HepG2 (cell line): ENCODE measurements around the gene HECTD4. TPM values are rescaled to one million over a fixed set of nuclear protein-coding genes. Genes with fewer than 3 reads are reported as not detected.

Source experiments
- ATAC-seq: fragments of 200-7000 bp; cut with Tn5 transposase; 3 replicates; pipeline ENCODE4 v1.9.1; 2020; ENCODE audit warnings: mild to moderate bottlenecking, moderate library complexity
- BruUV-seq: library from RNA; stranded (reverse); fragments of 400-500 nt; replicated peaks from 2 replicates; lab custom pipeline; 2021; lab: Mats Ljungman, UMichigan
- CTCF ChIA-PET: fragments of 300-600 bp; formaldehyde crosslinking; extraction: SDS; loops from one replicate; lab custom pipeline; 2021; ENCODE audit warnings: low total read pairs, inconsistent platforms, low intra/inter-chr PET ratio; lab: Yijun Ruan, JAX
- POLR2A ChIA-PET: fragments of 350-600 bp; sonication (Branson Sonifier 250); formaldehyde crosslinking; loops from one replicate; lab custom pipeline; 2020; ENCODE audit warnings: antibody characterized with exemption, inconsistent platforms; lab: Yijun Ruan, JAX
- DNase-seq: peaks from one replicate; pipeline ENCODE4 v3.0.0-alpha.2; 2015; ENCODE audit warnings: low spot score
- FAIRE-seq: peaks from 3 replicates; lab custom pipeline; 2011; peaks lifted over from hg19 to GRCh38; lab: Jason Lieb, UNC
- H2AFZ ChIP-seq: one replicate; pipeline ENCODE4 v1.6.1; 2011; ENCODE audit warnings: low read length, inconsistent platforms
- H3K27ac ChIP-seq: fragments of 300-600 bp; 3 replicates; pipeline ENCODE4 v1.8.0; 2011; ENCODE audit warnings: mixed run types, mild to moderate bottlenecking, mixed read lengths, low read length, inconsistent platforms; ENCODE audit not compliant: insufficient read depth; ENCODE audit errors: extremely low read length
- H3K27me3 ChIP-seq, 2 experiments: fragments of 200-600 bp in 1 of 2; 2 replicates in 1 of 2; 3 replicates in 1 of 2; pipeline versions ENCODE4 v1.6.0 to v1.8.0; 2011; ENCODE audit warnings: low read length in 2 of 2, mild to moderate bottlenecking in 2 of 2, moderate library complexity in 2 of 2, inconsistent platforms in 1 of 2; ENCODE audit not compliant: insufficient read depth in 2 of 2, control insufficient read depth in 1 of 2
- H3K36me3 ChIP-seq, 2 experiments: fragments of 200-600 bp in 1 of 2; replicated peaks in 1 of 2; 2 replicates in 1 of 2; 3 replicates in 1 of 2; pipeline versions ENCODE4 v1.5.1 to v1.8.0; 2011; ENCODE audit warnings: low read length in 2 of 2, inconsistent platforms in 1 of 2; ENCODE audit not compliant: insufficient read depth in 2 of 2, control insufficient read depth in 1 of 2
- H3K4me1 ChIP-seq: 2 replicates; pipeline ENCODE4 v1.5.1; 2012; ENCODE audit warnings: low read length, inconsistent platforms; ENCODE audit not compliant: insufficient read depth
- H3K4me2 ChIP-seq: 2 replicates; pipeline ENCODE4 v1.6.0; 2011; ENCODE audit warnings: low read depth, low read length, inconsistent platforms
- H3K4me3 ChIP-seq, 3 experiments: fragments of 200-600 bp in 1 of 3; sonication (generic), shearing (Covaris generic) in 1 of 3; replicated peaks in 1 of 3; 2 replicates each; pipeline ENCODE4 v1.5.1; 2011 to 2016; ENCODE audit warnings: low read length in 3 of 3, inconsistent platforms in 2 of 3, low read depth in 2 of 3, mild to moderate bottlenecking in 2 of 3, control low read depth in 1 of 3, mixed read lengths in 1 of 3; ENCODE audit not compliant: insufficient read depth in 1 of 3
- H3K79me2 ChIP-seq: one replicate; pipeline ENCODE4 v1.6.1; 2011; ENCODE audit warnings: low read length, inconsistent platforms; ENCODE audit not compliant: insufficient read depth
- H3K9ac ChIP-seq: 2 replicates; pipeline ENCODE4 v1.6.0; 2011; ENCODE audit warnings: mild to moderate bottlenecking, low read depth, low read length, inconsistent platforms; ENCODE audit not compliant: insufficient read depth
- H3K9me3 ChIP-seq: 2 replicates; pipeline ENCODE4 v1.5.1; 2012; ENCODE audit warnings: mild to moderate bottlenecking, low read length
- H4K20me1 ChIP-seq: 2 replicates; pipeline ENCODE4 v1.6.0; 2011; ENCODE audit warnings: inconsistent platforms, mild to moderate bottlenecking, low read length, moderate library complexity; ENCODE audit not compliant: insufficient read depth
- AKAP8 ChIP-seq: sonication (generic); formaldehyde crosslinking; IDR thresholded peaks from 2 replicates; pipeline ENCODE4 v1.5.1; 2020; ENCODE audit warnings: mild to moderate bottlenecking, missing genetic modification reagents
- KAT8 ChIP-seq: IDR thresholded peaks from 2 replicates; pipeline ENCODE4 v1.6.1; 2016; ENCODE audit warnings: missing genetic modification reagents, missing compliant biosample characterization
- KDM3A ChIP-seq: IDR thresholded peaks from 2 replicates; pipeline ENCODE4 v1.6.1; 2018; ENCODE audit warnings: low read depth, missing compliant biosample characterization
- PTBP1 ChIP-seq: fragments of 200-400 bp; formaldehyde crosslinking; IDR thresholded peaks from 2 replicates; pipeline ENCODE4 v1.6.1; 2018; ENCODE audit warnings: low read length, low read depth; ENCODE audit not compliant: poor library complexity, severe bottlenecking
- REL ChIP-seq: sonication (generic); formaldehyde crosslinking; conservative IDR thresholded peaks from 2 replicates; pipeline ENCODE4 v1.8.0; 2022; ENCODE audit warnings: mild to moderate bottlenecking, missing genetic modification reagents, moderate library complexity
- ZFP36 ChIP-seq: fragments of 150-350 bp; IDR thresholded peaks from 2 replicates; pipeline ENCODE4 v1.6.1; 2018; ENCODE audit warnings: borderline replicate concordance, low read length, low read depth; ENCODE audit not compliant: partially characterized antibody
- ZNF713 ChIP-seq: sonication (generic); formaldehyde crosslinking; IDR thresholded peaks from 2 replicates; pipeline ENCODE4 v1.4.0; 2020; ENCODE audit warnings: mild to moderate bottlenecking, missing genetic modification reagents
- WGBS: methylation state at CpG from one replicate; pipeline ENCODE4 v1.1.6; 2017; ENCODE audit warnings: low lambda C conversion rate; 5-methylcytosine and 5-hydroxymethylcytosine counted together
- in situ Hi-C: cut with HindIII; loops from 2 replicates; pipeline ENCODE4 v1.10.0; 2017; ENCODE audit warnings: low pct_unique_long_range_greater_than_20kb; ENCODE audit not compliant: extremely low pct_ligation_motif_present
- intact Hi-C: fragments of 100-400 bp; cut with micrococcal nuclease; formaldehyde crosslinking; loops from one replicate; pipeline ENCODE4 v1.10.0; 2022; ENCODE audit not compliant: unreplicated experiment
- polyA plus RNA-seq, 8 experiments: library from polyadenylated mRNA; depleted of rRNA in 3 of 8; stranded (reverse) in 7 of 8; unstranded in 1 of 8; fragments of >200 nt; fragmentation: Illumina TruSeq in 4 of 8; extraction: Trizol in 4 of 8; gene quantifications; 2 replicates each; pipeline versions ENCODE4 v1.2.1 to v1.2.3, GENCODE V29; 2011 to 2016; ENCODE audit warnings: low read depth in 4 of 8, missing spikeins in 1 of 8, mixed read lengths in 1 of 8; ENCODE audit not compliant: insufficient read depth in 1 of 8
- total RNA-seq, 5 experiments: library from RNA; depleted of rRNA; stranded (reverse); fragments of >200 nt; fragmentation: Illumina TruSeq; extraction: Trizol; gene quantifications; 2 replicates each; pipeline ENCODE4 v1.2.3, GENCODE V29; 2016; ENCODE audit warnings: low read depth in 1 of 5
- TF ChIP-seq, protein P1 (sequence below): sonication (generic); formaldehyde crosslinking; conservative IDR thresholded peaks from 2 replicates; pipeline ENCODE4 v1.8.1; 2023; ENCODE audit warnings: missing genetic modification reagents
- TF ChIP-seq, protein P2 (sequence below): sonication (generic); formaldehyde crosslinking; IDR thresholded peaks from 2 replicates; pipeline ENCODE4 v1.4.0; 2020; ENCODE audit warnings: missing genetic modification reagents
- TF ChIP-seq, protein P3 (sequence below): sonication (generic); formaldehyde crosslinking; IDR thresholded peaks from 2 replicates; pipeline ENCODE4 v1.5.1; 2020; ENCODE audit warnings: missing genetic modification reagents, mild to moderate bottlenecking, borderline replicate concordance
- TF ChIP-seq, protein P4 (sequence below): IDR thresholded peaks from 2 replicates; pipeline ENCODE4 v1.6.1; 2016; ENCODE audit warnings: missing biosample characterization, missing genetic modification reagents, low read depth
- TF ChIP-seq, protein P5 (sequence below): sonication (generic); formaldehyde crosslinking; IDR thresholded peaks from 2 replicates; pipeline ENCODE4 v1.4.0; 2020; ENCODE audit warnings: missing genetic modification reagents

HECTD4 gene
- total and polyA plus RNA-seq, 2 of the 13 experiments (the other 11 are each of a cell fraction or from before 2014, with no cell fraction given): 9.0 to 11.4 TPM

DNA sequence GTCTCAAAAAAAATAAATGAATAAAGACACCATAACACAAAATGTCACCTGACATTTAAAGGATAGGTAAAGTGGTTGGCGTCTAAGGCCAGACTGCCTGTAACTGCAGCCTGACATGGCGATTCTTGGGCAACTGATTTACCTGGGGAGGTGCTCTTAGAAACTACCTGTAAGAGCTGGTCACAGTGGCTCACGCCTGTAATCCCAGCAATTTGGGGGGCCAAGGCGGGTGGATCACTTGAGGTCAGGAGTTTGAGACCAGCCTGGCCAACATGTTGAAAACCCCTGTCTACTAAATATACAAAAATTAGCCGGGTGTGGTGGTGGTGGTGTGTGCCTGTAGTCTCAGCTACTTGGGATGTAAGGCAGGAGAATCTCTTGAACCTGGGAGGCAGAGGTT lies 18.8 kb upstream of the HECTD4 start:
- Histone ChIP-seq H2AFZ (no peak overlapping the region), H3K4me3 (no peak overlapping the region), H3K9ac (no peak overlapping the region), H3K27me3 (no peaks in the 10 kb centered on the region), H3K36me3 (peaks cover 3 to 17% of the 10 kb centered on the region in 2 experiments), H3K4me1 (peaks cover 9% of the 10 kb centered on the region), H3K27ac (no peak overlapping the region), H3K79me2 (no peaks in the 10 kb centered on the region), H4K20me1 (no peaks in the 10 kb centered on the region), H3K4me2 (no peak overlapping the region), H3K9me3 (no peaks in the 10 kb centered on the region)
- 89% methylated on average over 5 of the region's 5 CpGs for WGBS
- FAIRE-seq (no peak), ATAC-seq (peak; percentile 28), DNase-seq (no peak)
- no TSS peak for BruUV-seq
- CTCF ChIA-PET: no interaction called here
- intact Hi-C loops (no loop called here), in situ Hi-C loops (no loop called here)
- POLR2A ChIA-PET: interaction anchor here (1.3 kb wide), 1 partner anchor 14 kb away, joined by 3 read pairs; no protein-coding TSS in a partner anchor
- TF ChIP-seq, protein P1, sequence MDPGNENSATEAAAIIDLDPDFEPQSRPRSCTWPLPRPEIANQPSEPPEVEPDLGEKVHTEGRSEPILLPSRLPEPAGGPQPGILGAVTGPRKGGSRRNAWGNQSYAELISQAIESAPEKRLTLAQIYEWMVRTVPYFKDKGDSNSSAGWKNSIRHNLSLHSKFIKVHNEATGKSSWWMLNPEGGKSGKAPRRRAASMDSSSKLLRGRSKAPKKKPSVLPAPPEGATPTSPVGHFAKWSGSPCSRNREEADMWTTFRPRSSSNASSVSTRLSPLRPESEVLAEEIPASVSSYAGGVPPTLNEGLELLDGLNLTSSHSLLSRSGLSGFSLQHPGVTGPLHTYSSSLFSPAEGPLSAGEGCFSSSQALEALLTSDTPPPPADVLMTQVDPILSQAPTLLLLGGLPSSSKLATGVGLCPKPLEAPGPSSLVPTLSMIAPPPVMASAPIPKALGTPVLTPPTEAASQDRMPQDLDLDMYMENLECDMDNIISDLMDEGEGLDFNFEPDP (CRISPR knock-in tag): no peak
- no peak for TF ChIP-seq AKAP8 (CRISPR knock-in tag)
- TF ChIP-seq REL (CRISPR knock-in tag): no peak
- TF ChIP-seq, protein P2, sequence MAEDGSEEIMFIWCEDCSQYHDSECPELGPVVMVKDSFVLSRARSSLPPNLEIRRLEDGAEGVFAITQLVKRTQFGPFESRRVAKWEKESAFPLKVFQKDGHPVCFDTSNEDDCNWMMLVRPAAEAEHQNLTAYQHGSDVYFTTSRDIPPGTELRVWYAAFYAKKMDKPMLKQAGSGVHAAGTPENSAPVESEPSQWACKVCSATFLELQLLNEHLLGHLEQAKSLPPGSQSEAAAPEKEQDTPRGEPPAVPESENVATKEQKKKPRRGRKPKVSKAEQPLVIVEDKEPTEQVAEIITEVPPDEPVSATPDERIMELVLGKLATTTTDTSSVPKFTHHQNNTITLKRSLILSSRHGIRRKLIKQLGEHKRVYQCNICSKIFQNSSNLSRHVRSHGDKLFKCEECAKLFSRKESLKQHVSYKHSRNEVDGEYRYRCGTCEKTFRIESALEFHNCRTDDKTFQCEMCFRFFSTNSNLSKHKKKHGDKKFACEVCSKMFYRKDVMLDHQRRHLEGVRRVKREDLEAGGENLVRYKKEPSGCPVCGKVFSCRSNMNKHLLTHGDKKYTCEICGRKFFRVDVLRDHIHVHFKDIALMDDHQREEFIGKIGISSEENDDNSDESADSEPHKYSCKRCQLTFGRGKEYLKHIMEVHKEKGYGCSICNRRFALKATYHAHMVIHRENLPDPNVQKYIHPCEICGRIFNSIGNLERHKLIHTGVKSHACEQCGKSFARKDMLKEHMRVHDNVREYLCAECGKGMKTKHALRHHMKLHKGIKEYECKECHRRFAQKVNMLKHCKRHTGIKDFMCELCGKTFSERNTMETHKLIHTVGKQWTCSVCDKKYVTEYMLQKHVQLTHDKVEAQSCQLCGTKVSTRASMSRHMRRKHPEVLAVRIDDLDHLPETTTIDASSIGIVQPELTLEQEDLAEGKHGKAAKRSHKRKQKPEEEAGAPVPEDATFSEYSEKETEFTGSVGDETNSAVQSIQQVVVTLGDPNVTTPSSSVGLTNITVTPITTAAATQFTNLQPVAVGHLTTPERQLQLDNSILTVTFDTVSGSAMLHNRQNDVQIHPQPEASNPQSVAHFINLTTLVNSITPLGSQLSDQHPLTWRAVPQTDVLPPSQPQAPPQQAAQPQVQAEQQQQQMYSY (CRISPR knock-in tag): no peak
- no peak for TF ChIP-seq ZNF713 (CRISPR knock-in tag)
- TF ChIP-seq, protein P3, sequence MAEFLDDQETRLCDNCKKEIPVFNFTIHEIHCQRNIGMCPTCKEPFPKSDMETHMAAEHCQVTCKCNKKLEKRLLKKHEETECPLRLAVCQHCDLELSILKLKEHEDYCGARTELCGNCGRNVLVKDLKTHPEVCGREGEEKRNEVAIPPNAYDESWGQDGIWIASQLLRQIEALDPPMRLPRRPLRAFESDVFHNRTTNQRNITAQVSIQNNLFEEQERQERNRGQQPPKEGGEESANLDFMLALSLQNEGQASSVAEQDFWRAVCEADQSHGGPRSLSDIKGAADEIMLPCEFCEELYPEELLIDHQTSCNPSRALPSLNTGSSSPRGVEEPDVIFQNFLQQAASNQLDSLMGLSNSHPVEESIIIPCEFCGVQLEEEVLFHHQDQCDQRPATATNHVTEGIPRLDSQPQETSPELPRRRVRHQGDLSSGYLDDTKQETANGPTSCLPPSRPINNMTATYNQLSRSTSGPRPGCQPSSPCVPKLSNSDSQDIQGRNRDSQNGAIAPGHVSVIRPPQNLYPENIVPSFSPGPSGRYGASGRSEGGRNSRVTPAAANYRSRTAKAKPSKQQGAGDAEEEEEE: no peak
- TF ChIP-seq, protein P4, sequence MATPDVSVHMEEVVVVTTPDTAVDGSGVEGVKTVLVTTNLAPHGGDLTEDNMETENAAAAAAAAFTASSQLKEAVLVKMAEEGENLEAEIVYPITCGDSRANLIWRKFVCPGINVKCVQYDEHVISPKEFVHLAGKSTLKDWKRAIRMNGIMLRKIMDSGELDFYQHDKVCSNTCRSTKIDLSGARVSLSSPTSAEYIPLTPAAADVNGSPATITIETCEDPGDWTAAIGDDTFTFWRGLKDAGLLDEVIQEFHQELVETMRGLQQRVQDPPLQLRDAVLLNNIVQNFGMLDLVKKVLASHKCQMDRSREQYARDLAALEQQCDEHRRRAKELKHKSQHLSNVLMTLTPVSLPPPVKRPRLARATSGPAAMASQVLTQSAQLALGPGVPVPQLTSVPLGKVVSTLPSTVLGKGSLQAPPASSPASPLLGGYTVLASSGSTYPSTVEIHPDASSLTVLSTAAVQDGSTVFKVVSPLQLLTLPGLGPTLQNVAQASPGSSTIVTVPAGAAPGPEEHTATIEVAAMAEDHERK: no peak
- no peak for TF ChIP-seq PTBP1
- TF ChIP-seq ZFP36: no peak
- no peak for TF ChIP-seq KDM3A
- no peak for TF ChIP-seq KAT8 (CRISPR knock-in tag)
- TF ChIP-seq, protein P5, sequence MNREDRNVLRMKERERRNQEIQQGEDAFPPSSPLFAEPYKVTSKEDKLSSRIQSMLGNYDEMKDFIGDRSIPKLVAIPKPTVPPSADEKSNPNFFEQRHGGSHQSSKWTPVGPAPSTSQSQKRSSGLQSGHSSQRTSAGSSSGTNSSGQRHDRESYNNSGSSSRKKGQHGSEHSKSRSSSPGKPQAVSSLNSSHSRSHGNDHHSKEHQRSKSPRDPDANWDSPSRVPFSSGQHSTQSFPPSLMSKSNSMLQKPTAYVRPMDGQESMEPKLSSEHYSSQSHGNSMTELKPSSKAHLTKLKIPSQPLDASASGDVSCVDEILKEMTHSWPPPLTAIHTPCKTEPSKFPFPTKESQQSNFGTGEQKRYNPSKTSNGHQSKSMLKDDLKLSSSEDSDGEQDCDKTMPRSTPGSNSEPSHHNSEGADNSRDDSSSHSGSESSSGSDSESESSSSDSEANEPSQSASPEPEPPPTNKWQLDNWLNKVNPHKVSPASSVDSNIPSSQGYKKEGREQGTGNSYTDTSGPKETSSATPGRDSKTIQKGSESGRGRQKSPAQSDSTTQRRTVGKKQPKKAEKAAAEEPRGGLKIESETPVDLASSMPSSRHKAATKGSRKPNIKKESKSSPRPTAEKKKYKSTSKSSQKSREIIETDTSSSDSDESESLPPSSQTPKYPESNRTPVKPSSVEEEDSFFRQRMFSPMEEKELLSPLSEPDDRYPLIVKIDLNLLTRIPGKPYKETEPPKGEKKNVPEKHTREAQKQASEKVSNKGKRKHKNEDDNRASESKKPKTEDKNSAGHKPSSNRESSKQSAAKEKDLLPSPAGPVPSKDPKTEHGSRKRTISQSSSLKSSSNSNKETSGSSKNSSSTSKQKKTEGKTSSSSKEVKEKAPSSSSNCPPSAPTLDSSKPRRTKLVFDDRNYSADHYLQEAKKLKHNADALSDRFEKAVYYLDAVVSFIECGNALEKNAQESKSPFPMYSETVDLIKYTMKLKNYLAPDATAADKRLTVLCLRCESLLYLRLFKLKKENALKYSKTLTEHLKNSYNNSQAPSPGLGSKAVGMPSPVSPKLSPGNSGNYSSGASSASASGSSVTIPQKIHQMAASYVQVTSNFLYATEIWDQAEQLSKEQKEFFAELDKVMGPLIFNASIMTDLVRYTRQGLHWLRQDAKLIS (CRISPR knock-in tag): no peak
